Measurements from ENCODE around the gene SLC5A2.

GRCh38 chr16:31471241-31471874 is 11.6 kb upstream of the SLC5A2 start:
- TF ChIP-seq CTCF (conservative IDR thresholded peaks at IDR 0.05; ENCODE audit: low read depth, low read length) (no peak), EZH2 (IDR thresholded peaks at IDR 0.05; ENCODE audit: low read length, unreplicated experiment) (no peak), EZH2phosphoT487 (IDR thresholded peaks at IDR 0.05; ENCODE audit: borderline replicate concordance, low read length) (no peak)
